COLO668 (cell line): ENCODE data around the gene RASD1.
"Not testable (repeated sequence)": the region's sequence is repeated elsewhere in the genome, so short reads cannot be mapped to it uniquely, and the experiment has no call there.

ENCODE experiments used
- DNase-seq: peaks from one replicate; lab custom pipeline; 2025; ENCODE audit not compliant: unreplicated experiment; lab: John Stamatoyannopoulos, UW

The RASD1 gene

GRCh38 chr17:17479209-17479608 is 17.0 kb downstream of the RASD1 start:
- DNase-seq: no peak

GRCh38 chr17:17476865-17477467 is 19.2 kb downstream of the RASD1 start, which contains the start of gene MED9:
Gene MED9, plus strand, starts transcription at chr17:17477000. Its CDS starts 42 bp downstream, at chr17:17477042.
- DNase-seq: peak; percentile 93

- DNase-seq: no peak
Observed at GRCh38 chr17:17474341-17474740, 21.9 kb downstream of the RASD1 start.

GRCh38 chr17:17472333-17472920 is 23.8 kb downstream of the RASD1 start:
- no peak for DNase-seq

- DNase-seq: no peak
Observed at GRCh38 chr17:17469996-17470395, 26.2 kb downstream of the RASD1 start.

- no peak for DNase-seq
Observed at GRCh38 chr17:17469358-17469757, 26.8 kb downstream of the RASD1 start.

GRCh38 chr17:17468217-17469010 is 27.8 kb downstream of the RASD1 start:
- no peak for DNase-seq

GRCh38 chr17:17467720-17468119 is 28.5 kb downstream of the RASD1 start:
- no peak for DNase-seq

GRCh38 chr17:17467016-17467415 is 29.2 kb downstream of the RASD1 start:
- DNase-seq: no peak

- no peak for DNase-seq
Observed at GRCh38 chr17:17466511-17466910, 29.7 kb downstream of the RASD1 start.

- DNase-seq: not testable (repeated sequence)
Observed at GRCh38 chr17:17465878-17466277, 30.3 kb downstream of the RASD1 start.

- no peak for DNase-seq
Observed at GRCh38 chr17:17463821-17464220, 32.4 kb downstream of the RASD1 start.

GRCh38 chr17:17462048-17462824 is 34.0 kb downstream of the RASD1 start:
- DNase-seq: no peak

GRCh38 chr17:17460038-17460437 is 36.2 kb downstream of the RASD1 start:
- DNase-seq: no peak

- DNase-seq: no peak
Observed at GRCh38 chr17:17457680-17458079, 38.5 kb downstream of the RASD1 start.

GRCh38 chr17:17456251-17456650 is 39.9 kb downstream of the RASD1 start:
- DNase-seq: no peak

- DNase-seq: peak; percentile 29
Observed at GRCh38 chr17:17455173-17455572, 41.0 kb downstream of the RASD1 start.

GRCh38 chr17:17454700-17455099 is 41.5 kb downstream of the RASD1 start:
- DNase-seq: peak; percentile 65

GRCh38 chr17:17454276-17454675 is 41.9 kb downstream of the RASD1 start:
- DNase-seq: no peak

- no peak for DNase-seq
Observed at GRCh38 chr17:17453088-17453487, 43.1 kb downstream of the RASD1 start.

GRCh38 chr17:17448723-17449122 is 47.5 kb downstream of the RASD1 start:
- no peak for DNase-seq
